Neural progenitor cell (in vitro differentiated cells): ENCODE results near the gene ECSIT. TPM values are rescaled to one million over a fixed set of nuclear protein-coding genes. Genes with fewer than 3 reads are reported as not detected.

Experiments used
- DNase-seq: peaks from one replicate; pipeline ENCODE4 v3.0.0-alpha.2; 2016; ENCODE audit warnings: low spot score
- H2AFZ ChIP-seq: fragments of 200-600 bp; sonication (generic); replicated peaks from 2 replicates; pipeline ENCODE4 v1.6.1; 2016; ENCODE audit warnings: antibody characterized with exemption
- H3F3A ChIP-seq: fragments of 200-600 bp; sonication (generic); 2 replicates; pipeline ENCODE4 v1.6.1; 2016; ENCODE audit warnings: antibody characterized with exemption, low read depth
- H3K27ac ChIP-seq: fragments of 200-600 bp; sonication (generic); 2 replicates; pipeline ENCODE4 v1.5.1; 2016; ENCODE audit warnings: mild to moderate bottlenecking
- H3K27me3 ChIP-seq: fragments of 200-600 bp; sonication (generic); 2 replicates; pipeline ENCODE4 v1.6.1; 2016; ENCODE audit warnings: mild to moderate bottlenecking, moderate library complexity
- H3K36me3 ChIP-seq: fragments of 200-600 bp; sonication (generic); 2 replicates; pipeline ENCODE4 v1.5.1; 2016
- H3K4me1 ChIP-seq: fragments of 200-600 bp; sonication (generic); 2 replicates; pipeline ENCODE4 v1.6.1; 2016; ENCODE audit warnings: mixed run types
- H3K4me2 ChIP-seq: fragments of 200-600 bp; sonication (generic); 2 replicates; pipeline ENCODE4 v1.6.1; 2016
- H3K4me3 ChIP-seq: fragments of 200-600 bp; sonication (generic); 2 replicates; pipeline ENCODE4 v1.5.1; 2016
- H3K79me2 ChIP-seq: fragments of 200-600 bp; sonication (generic); 2 replicates; pipeline ENCODE4 v1.6.1; 2016; ENCODE audit warnings: low read depth
- H3K9ac ChIP-seq: fragments of 200-600 bp; sonication (generic); 2 replicates; pipeline ENCODE4 v1.6.1; 2016
- H3K9me3 ChIP-seq: fragments of 200-600 bp; sonication (generic); 2 replicates; pipeline ENCODE4 v1.5.1; 2016; ENCODE audit warnings: low read depth
- H4K20me1 ChIP-seq: fragments of 200-600 bp; sonication (generic); 2 replicates; pipeline ENCODE4 v1.6.1; 2016; ENCODE audit warnings: low read depth
- H3K27ac Mint-ChIP-seq: 3 replicates; pipeline ENCODE4 v1.8.0; 2021; ENCODE audit warnings: mixed read lengths
- H3K27me3 Mint-ChIP-seq: 2 replicates; pipeline ENCODE4 v1.8.0; 2022; ENCODE audit warnings: low read depth, mild to moderate bottlenecking, inconsistent platforms, moderate library complexity, mixed read lengths; ENCODE audit not compliant: insufficient read depth
- H3K36me3 Mint-ChIP-seq: 3 replicates; pipeline ENCODE4 v1.8.0; 2021; ENCODE audit warnings: mixed read lengths
- H3K4me1 Mint-ChIP-seq: 3 replicates; pipeline ENCODE4 v1.8.0; 2021; ENCODE audit warnings: mixed read lengths
- H3K4me3 Mint-ChIP-seq: 3 replicates; pipeline ENCODE4 v1.8.0; 2021; ENCODE audit warnings: mild to moderate bottlenecking, moderate library complexity, mixed read lengths
- H3K9me3 Mint-ChIP-seq: 3 replicates; pipeline ENCODE4 v1.8.0; 2020; ENCODE audit warnings: mixed read lengths
- CTCF ChIP-seq: fragments of 200-600 bp; sonication (generic); IDR thresholded peaks from 2 replicates; pipeline ENCODE4 v1.5.1; 2017; ENCODE audit warnings: antibody characterized with exemption, mild to moderate bottlenecking
- EZH2 ChIP-seq: fragments of 200-600 bp; sonication (generic); IDR thresholded peaks from 2 replicates; pipeline ENCODE4 v1.6.1; 2017; ENCODE audit warnings: antibody characterized with exemption, mild to moderate bottlenecking, moderate library complexity
- EZH2phosphoT487 ChIP-seq: fragments of 200-600 bp; sonication (generic); IDR thresholded peaks from 2 replicates; pipeline ENCODE4 v1.6.1; 2017; ENCODE audit warnings: antibody characterized with exemption
- total RNA-seq: library from RNA; depleted of rRNA; stranded (reverse); fragments of >200 nt; gene quantifications from 2 replicates; pipeline ENCODE4 v1.2.3, GENCODE V29; 2015; ENCODE audit warnings: low replicate concordance

ECSIT gene
- 9.4 and 29.0 TPM in 2 replicates for total RNA-seq

- peaks cover 4% of the 10 kb centered on the region for H3K4me1 ChIP-seq
- peaks cover 20% of the 10 kb centered on the region for H3K4me1 Mint-ChIP-seq
- H3F3A ChIP-seq, result peaks cover 16% of the 10 kb centered on the region
- H3K4me3 ChIP-seq, result peak within 1 kb of the TSS; percentile 71
- H3K27me3 ChIP-seq, result no peaks in the 10 kb centered on the region
- DNase-seq, result peak; percentile 97
- peak within 1 kb of the TSS; percentile 77 for H2AFZ ChIP-seq
- peak within 1 kb of the TSS; percentile 76 for H3K4me2 ChIP-seq
- peak within 1 kb of the TSS; percentile 70 for H3K9ac ChIP-seq
- no peaks in the 10 kb centered on the region for H3K36me3 ChIP-seq
- peak within 1 kb of the TSS; percentile 67 for H3K27ac ChIP-seq
- H4K20me1 ChIP-seq, result peaks cover 7% of the 10 kb centered on the region
- H3K9me3 ChIP-seq, result no peaks in the 10 kb centered on the region
- peak within 1 kb of the TSS; percentile 72 for H3K27ac Mint-ChIP-seq
- no peaks in the 10 kb centered on the region for H3K9me3 Mint-ChIP-seq
- no peaks in the 10 kb centered on the region for H3K79me2 ChIP-seq
- TF ChIP-seq EZH2 (no peak), CTCF (no peak), EZH2phosphoT487 (no peak)
- no peaks in the 10 kb centered on the region for H3K36me3 Mint-ChIP-seq
- peaks cover 5% of the 10 kb centered on the region for H3K27me3 Mint-ChIP-seq
- peak within 1 kb of the TSS; percentile 98 for H3K4me3 Mint-ChIP-seq
Measured at GRCh38 chr19:11528551-11529341, at the start of gene ECSIT. Gene ECSIT, minus strand, starts transcription at chr19:11529134. Its CDS starts 9,964 bp downstream, at chr19:11519170.

GRCh38 chr19:11577451-11578257 lies 48.7 kb upstream of the ECSIT start, which contains the start of gene ACP5:
Gene ACP5, minus strand, starts transcription at chr19:11577645. Its CDS starts 328 bp downstream, at chr19:11577317.
- Histone ChIP-seq H3F3A (no peaks in the 10 kb centered on the region), H3K4me3 (peak within 1 kb of the TSS; percentile 32), H3K4me2 (peak within 1 kb of the TSS; percentile 55), H4K20me1 (no peaks in the 10 kb centered on the region), H3K36me3 (no peaks in the 10 kb centered on the region), H3K9ac (no peak within 1 kb of the TSS), H3K27ac (no peak within 1 kb of the TSS), H3K27me3 (peaks cover 18% of the 10 kb centered on the region), H3K9me3 (no peaks in the 10 kb centered on the region), H3K4me1 (no peaks in the 10 kb centered on the region), H2AFZ (peak within 1 kb of the TSS; percentile 85), H3K79me2 (no peaks in the 10 kb centered on the region)
- Mint-ChIP-seq H3K36me3 (no peaks in the 10 kb centered on the region), H3K4me1 (peaks cover 6% of the 10 kb centered on the region), H3K27me3 (peaks cover 6% of the 10 kb centered on the region), H3K4me3 (no peak within 1 kb of the TSS), H3K27ac (no peak within 1 kb of the TSS), H3K9me3 (no peaks in the 10 kb centered on the region)
- no peak for DNase-seq
- TF ChIP-seq EZH2 (no peak), EZH2phosphoT487 (no peak), CTCF (no peak)

DNA sequence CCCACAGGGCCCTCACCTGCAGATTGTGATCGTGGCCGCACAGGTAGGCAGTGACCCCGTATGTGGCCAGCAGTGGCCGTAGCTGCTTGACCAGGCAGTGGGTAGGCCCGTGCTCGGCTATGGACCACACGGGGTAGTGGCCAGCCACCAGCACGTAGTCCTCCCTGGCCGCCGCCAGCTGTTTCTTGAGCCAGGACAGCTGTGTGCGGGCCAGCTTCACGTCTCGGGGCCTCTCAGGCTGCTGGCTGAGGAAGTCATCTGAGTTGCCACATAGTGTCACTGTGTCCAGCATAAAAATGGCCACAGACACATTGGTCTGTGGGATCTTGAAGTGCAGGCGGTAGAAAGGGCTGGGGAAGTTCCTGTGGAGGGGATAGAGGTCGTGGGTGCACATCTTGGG lies 47.3 kb upstream of the ECSIT start:
- peaks cover 6% of the 10 kb centered on the region for H3K27me3 Mint-ChIP-seq
- Histone ChIP-seq H3K27ac (no peak overlapping the region), H3K9ac (no peak overlapping the region), H3F3A (no peaks in the 10 kb centered on the region), H3K4me1 (no peaks in the 10 kb centered on the region), H3K79me2 (no peaks in the 10 kb centered on the region), H2AFZ (no peak overlapping the region), H3K27me3 (peaks cover 18% of the 10 kb centered on the region), H4K20me1 (no peaks in the 10 kb centered on the region), H3K9me3 (no peaks in the 10 kb centered on the region), H3K4me2 (no peak overlapping the region), H3K36me3 (no peaks in the 10 kb centered on the region), H3K4me3 (no peak overlapping the region)
- H3K27ac Mint-ChIP-seq, result no peak overlapping the region
- no peaks in the 10 kb centered on the region for H3K36me3 Mint-ChIP-seq
- no peaks in the 10 kb centered on the region for H3K9me3 Mint-ChIP-seq
- no peak for TF ChIP-seq EZH2
- TF ChIP-seq CTCF, result no peak
- no peak for TF ChIP-seq EZH2phosphoT487
- peaks cover 6% of the 10 kb centered on the region for H3K4me1 Mint-ChIP-seq
- DNase-seq, result no peak
- H3K4me3 Mint-ChIP-seq, result no peak overlapping the region
